Esophagus muscularis mucosa (tissue), 4 donors: Measurements from ENCODE around the gene OR2A5.
"Not testable (repeated sequence)": the region's sequence is repeated elsewhere in the genome, so short reads cannot be mapped to it uniquely, and the experiment has no call there.

Source experiments
- CTCF ChIP-seq, 3 experiments: fragments of 200-600 bp in 2 of 3; fragments of 450-650 bp in 1 of 3; sonication (generic) in 2 of 3; IDR thresholded peaks; one replicate each; pipeline ENCODE4 v1.5.1; 2017 to 2019; ENCODE audit warnings: antibody characterized with exemption in 3 of 3, mild to moderate bottlenecking in 2 of 3, moderate library complexity in 1 of 3
- EP300 ChIP-seq: sonication (generic); formaldehyde crosslinking; IDR thresholded peaks from one replicate; pipeline ENCODE4 v1.6.1; 2017; ENCODE audit warnings: antibody characterized with exemption
- POLR2A ChIP-seq: fragments of 450-650 bp; IDR thresholded peaks from one replicate; pipeline ENCODE4 v1.6.1; 2017; ENCODE audit warnings: antibody characterized with exemption, moderate library complexity, mild to moderate bottlenecking, low read depth
- POLR2AphosphoS5 ChIP-seq, 2 donors: sonication (generic); formaldehyde crosslinking; IDR thresholded peaks; one replicate each; pipeline ENCODE4 v1.6.1; 2017; ENCODE audit warnings: antibody characterized with exemption in 2 of 2

DNA sequence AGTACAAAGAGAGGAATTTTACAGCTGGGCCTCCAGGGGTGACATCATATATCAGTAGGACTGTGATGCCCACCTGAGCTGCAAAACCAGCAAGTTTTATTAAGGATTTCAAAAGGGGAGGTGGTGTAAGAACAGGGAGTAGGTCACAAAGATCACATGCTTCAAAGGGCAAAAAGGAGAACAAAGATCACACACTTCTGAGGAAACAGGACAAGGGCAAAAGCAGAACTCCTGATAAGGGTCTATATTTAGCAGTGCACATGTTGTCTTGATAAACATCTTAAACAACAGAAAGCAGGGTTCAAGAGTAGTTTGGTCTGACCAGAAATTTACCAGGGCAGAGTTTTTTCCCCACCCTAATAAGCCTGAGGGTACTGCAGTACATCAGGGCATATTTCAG, 38.7 kb upstream of the OR2A5 start:
- not testable (repeated sequence) for TF ChIP-seq EP300; CTCF (IDR thresholded peaks at IDR 0.05); POLR2AphosphoS5 (IDR thresholded peaks at IDR 0.05); POLR2A
